ENCODE results near the gene RABL6. TPM values are rescaled to one million over a fixed set of nuclear protein-coding genes. Genes with fewer than 3 reads are reported as not detected.
"Not testable (repeated sequence)": the region's sequence is repeated elsewhere in the genome, so short reads cannot be mapped to it uniquely, and the experiment has no call there.

RABL6 gene
- total and polyA plus RNA-seq, 2 of the 4 experiments (the other 2 are of a cell fraction): 37.1 to 47.5 TPM

GRCh38 chr9:136796775-136797347, 10.9 kb upstream of the RABL6 start:
- H3K4me2 ChIP-seq (ENCODE audit: low read depth, low read length): peak overlapping the region; percentile 39
- H3K23ac ChIP-seq (ENCODE audit: low read depth, low read length); H2BK15ac ChIP-seq (ENCODE audit: low read depth, low read length); dilution Hi-C loops (cut with HindIII; ENCODE audit: low sequenced_read_pairs, unreplicated experiment); H4K91ac ChIP-seq (ENCODE audit: insufficient read depth, low read depth, low read length); POLR2A ChIA-PET (ENCODE audit: unreplicated experiment); in situ Hi-C loops (cut with MboI; ENCODE audit: low sequenced_read_pairs); H4K8ac ChIP-seq (ENCODE audit: low read depth in 2 of 2, low read length in 2 of 2); H3K9ac ChIP-seq (ENCODE audit: low read depth, low read length); H2AK5ac ChIP-seq (ENCODE audit: low read depth, low read length); H3K56ac ChIP-seq (ENCODE audit: extremely low read depth, insufficient read depth, low read length); H3K4me3 ChIP-seq (ENCODE audit: insufficient read depth, low read depth, low read length); H2BK5ac ChIP-seq (ENCODE audit: low read depth, low read length, poor library complexity, severe bottlenecking); H3K4ac ChIP-seq (ENCODE audit: low read depth, low read length); H3K14ac ChIP-seq (replicated peaks; ENCODE audit: low read depth, low read length); H4K5ac ChIP-seq (ENCODE audit: low read depth, low read length); H3K9me3 ChIP-seq (ENCODE audit: control insufficient read depth, insufficient read depth, low read length); H3K9me1 ChIP-seq (ENCODE audit: insufficient read depth, low read length); BruUV-seq (replicated peaks); H2AK9ac ChIP-seq (replicated peaks; ENCODE audit: low read depth, low read length, poor library complexity); ATAC-seq (ENCODE audit: low read depth); CTCF ChIA-PET; H2BK120ac ChIP-seq (ENCODE audit: low read depth, low read length); H2BK20ac ChIP-seq (ENCODE audit: low read depth, low read length); intact Hi-C loops (cut with micrococcal nuclease); H3K18ac ChIP-seq (ENCODE audit: low read depth, low read length); H3K36me3 ChIP-seq (ENCODE audit: control insufficient read depth, insufficient read depth, low read length); H3K27ac ChIP-seq (ENCODE audit: insufficient read depth, low read length); H2AFZ ChIP-seq (replicated peaks; ENCODE audit: low read length, poor library complexity): not testable (repeated sequence)
- peaks cover 14% of the 10 kb centered on the region for H3K4me1 ChIP-seq (ENCODE audit: control insufficient read depth, insufficient read depth, low read length)
- H3K27me3 ChIP-seq (ENCODE audit: control insufficient read depth, insufficient read depth, low read length): peaks cover 32% of the 10 kb centered on the region
- H3K79me1 ChIP-seq (ENCODE audit: low read depth in 1 of 2, low read length in 2 of 2): peaks cover 0 to 17% of the 10 kb centered on the region in 2 experiments; a peak in 3 of 4 replicates
- no CpG with 5 or more reads among the region's 10 CpGs for WGBS, 2 experiments (ENCODE audit: extremely low coverage in 2 of 2, insufficient read length in 1 of 2)
- peaks cover 16% of the 10 kb centered on the region for H4K20me1 ChIP-seq (ENCODE audit: insufficient read depth, low read length)
- peak; percentile 71 for DNase-seq

Measured in IMR-90 (cell line).